Measurements from ENCODE around the gene ME3. TPM values are rescaled to one million over a fixed set of nuclear protein-coding genes. Genes with fewer than 3 reads are reported as not detected.

Gene ME3
- total RNA-seq, 1 donor from 2014 or later = 49.6 TPM

DNA sequence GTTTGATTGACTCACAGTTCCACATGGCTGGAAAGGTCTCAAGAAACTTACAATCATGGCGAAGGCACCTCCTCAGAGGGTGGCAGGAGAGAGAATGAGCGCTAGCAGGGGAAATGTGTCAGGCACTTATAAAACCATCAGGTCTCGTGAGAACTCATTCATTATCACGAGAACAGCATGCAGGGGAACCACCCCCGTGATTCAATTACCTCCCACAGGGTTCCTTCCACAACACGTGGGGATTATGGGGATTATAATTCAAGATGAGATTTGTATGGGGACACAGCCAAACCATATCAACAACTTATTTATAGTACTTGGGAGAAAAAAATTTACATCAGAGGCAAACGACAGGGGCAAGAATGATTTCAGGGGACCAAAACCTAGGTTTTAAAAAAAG lies 3.0 kb downstream of the ME3 start:
- no peak overlapping the region for H3K9ac ChIP-seq
- H3K27ac ChIP-seq = no peak overlapping the region
- H3K4me2 ChIP-seq = peak overlapping the region; percentile 86
- no peaks in the 10 kb centered on the region for H3K9me3 ChIP-seq (ENCODE audit: low read depth)
- H4K20me1 ChIP-seq (ENCODE audit: low read depth) = no peaks in the 10 kb centered on the region
- peaks cover 7% of the 10 kb centered on the region for H3K27me3 ChIP-seq
- H3K4me1 Mint-ChIP-seq = peaks cover 23% of the 10 kb centered on the region
- TF ChIP-seq, protein P1, sequence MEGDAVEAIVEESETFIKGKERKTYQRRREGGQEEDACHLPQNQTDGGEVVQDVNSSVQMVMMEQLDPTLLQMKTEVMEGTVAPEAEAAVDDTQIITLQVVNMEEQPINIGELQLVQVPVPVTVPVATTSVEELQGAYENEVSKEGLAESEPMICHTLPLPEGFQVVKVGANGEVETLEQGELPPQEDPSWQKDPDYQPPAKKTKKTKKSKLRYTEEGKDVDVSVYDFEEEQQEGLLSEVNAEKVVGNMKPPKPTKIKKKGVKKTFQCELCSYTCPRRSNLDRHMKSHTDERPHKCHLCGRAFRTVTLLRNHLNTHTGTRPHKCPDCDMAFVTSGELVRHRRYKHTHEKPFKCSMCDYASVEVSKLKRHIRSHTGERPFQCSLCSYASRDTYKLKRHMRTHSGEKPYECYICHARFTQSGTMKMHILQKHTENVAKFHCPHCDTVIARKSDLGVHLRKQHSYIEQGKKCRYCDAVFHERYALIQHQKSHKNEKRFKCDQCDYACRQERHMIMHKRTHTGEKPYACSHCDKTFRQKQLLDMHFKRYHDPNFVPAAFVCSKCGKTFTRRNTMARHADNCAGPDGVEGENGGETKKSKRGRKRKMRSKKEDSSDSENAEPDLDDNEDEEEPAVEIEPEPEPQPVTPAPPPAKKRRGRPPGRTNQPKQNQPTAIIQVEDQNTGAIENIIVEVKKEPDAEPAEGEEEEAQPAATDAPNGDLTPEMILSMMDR (IDR thresholded peaks at IDR 0.05) = no peak
- TF ChIP-seq EZH2 (IDR thresholded peaks at IDR 0.05) = no peak
- TF ChIP-seq EZH2phosphoT487 (IDR thresholded peaks at IDR 0.05) = no peak
- peaks cover 19% of the 10 kb centered on the region for H3F3A ChIP-seq (ENCODE audit: low read depth)
- H3K9me3 Mint-ChIP-seq = peaks cover 2% of the 10 kb centered on the region
- peaks cover 56% of the 10 kb centered on the region for H3K79me2 ChIP-seq (ENCODE audit: low read depth)
- no peak overlapping the region for H3K27ac Mint-ChIP-seq
- H3K4me3 ChIP-seq = peak overlapping the region; percentile 40
- peaks cover 4% of the 10 kb centered on the region for H3K36me3 ChIP-seq
- H3K36me3 Mint-ChIP-seq = no peaks in the 10 kb centered on the region
- H3K4me3 Mint-ChIP-seq = no peak overlapping the region
- no peak overlapping the region for H2AFZ ChIP-seq (replicated peaks)
- DNase-seq (ENCODE audit: low spot score) = no peak
- peaks cover 46% of the 10 kb centered on the region for H3K4me1 ChIP-seq
- peaks cover 17% of the 10 kb centered on the region for H3K27me3 Mint-ChIP-seq (ENCODE audit: insufficient read depth, low read depth)

DNA sequence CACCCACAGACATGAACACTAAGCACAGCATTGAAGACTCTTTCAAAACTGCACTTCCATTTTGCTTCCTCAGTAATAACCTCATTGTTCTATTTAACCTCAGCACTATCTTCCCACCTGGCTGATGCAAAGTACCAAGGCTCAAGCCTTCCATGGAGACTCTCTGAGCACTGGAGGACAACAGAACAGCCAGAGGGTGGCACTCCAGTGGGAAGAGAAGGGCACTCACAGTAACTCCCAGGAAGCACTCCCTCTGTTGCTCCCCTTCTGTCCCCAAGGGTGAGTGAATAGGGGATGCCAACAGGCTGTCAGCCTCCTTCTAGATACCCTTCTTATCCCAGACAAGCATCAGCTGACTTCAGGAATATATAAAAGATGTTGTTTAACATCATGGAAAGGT lies 3.5 kb downstream of the ME3 start:
- Mint-ChIP-seq H3K27me3 (ENCODE audit: insufficient read depth, low read depth) (peaks cover 17% of the 10 kb centered on the region), H3K4me3 (no peak overlapping the region), H3K4me1 (peaks cover 23% of the 10 kb centered on the region), H3K9me3 (peaks cover 2% of the 10 kb centered on the region), H3K27ac (no peak overlapping the region), H3K36me3 (no peaks in the 10 kb centered on the region)
- H3K9me3 ChIP-seq (ENCODE audit: low read depth) = no peaks in the 10 kb centered on the region
- no peak overlapping the region for H2AFZ ChIP-seq (replicated peaks)
- peaks cover 7% of the 10 kb centered on the region for H3K27me3 ChIP-seq
- no peaks in the 10 kb centered on the region for H4K20me1 ChIP-seq (ENCODE audit: low read depth)
- peaks cover 56% of the 10 kb centered on the region for H3K79me2 ChIP-seq (ENCODE audit: low read depth)
- peaks cover 4% of the 10 kb centered on the region for H3K36me3 ChIP-seq
- no peak overlapping the region for H3K4me3 ChIP-seq
- H3F3A ChIP-seq (ENCODE audit: low read depth) = peaks cover 19% of the 10 kb centered on the region
- peak overlapping the region; percentile 86 for H3K4me2 ChIP-seq
- no peak overlapping the region for H3K9ac ChIP-seq
- peaks cover 43% of the 10 kb centered on the region for H3K4me1 ChIP-seq
- H3K27ac ChIP-seq = no peak overlapping the region
- no peak for DNase-seq (ENCODE audit: low spot score)
- TF ChIP-seq, protein P1 (IDR thresholded peaks at IDR 0.05) = no peak
- no peak for TF ChIP-seq EZH2phosphoT487 (IDR thresholded peaks at IDR 0.05)
- no peak for TF ChIP-seq EZH2 (IDR thresholded peaks at IDR 0.05)

DNA sequence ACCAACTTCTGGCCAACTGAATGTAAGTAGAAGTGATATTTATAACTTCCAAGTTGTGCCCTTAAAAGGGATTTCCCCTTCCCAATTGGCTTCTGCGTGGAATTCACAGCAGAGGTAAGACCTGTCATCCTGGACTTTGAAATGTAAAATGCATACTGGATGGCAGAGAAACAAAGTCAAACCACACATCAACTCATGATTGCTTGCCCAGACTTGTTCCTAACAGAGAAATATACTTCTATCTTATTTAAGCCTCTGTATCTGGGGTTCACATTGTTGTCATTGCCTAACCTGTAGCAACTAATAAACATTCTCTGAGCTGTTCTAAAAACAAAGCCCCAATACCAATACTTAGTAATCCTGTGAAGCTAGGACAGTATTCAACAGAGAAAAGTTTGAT lies 6.2 kb downstream of the ME3 start:
- Mint-ChIP-seq H3K4me3 (no peak overlapping the region), H3K27ac (no peak overlapping the region), H3K36me3 (no peaks in the 10 kb centered on the region), H3K27me3 (ENCODE audit: insufficient read depth, low read depth) (peaks cover 10% of the 10 kb centered on the region), H3K9me3 (no peaks in the 10 kb centered on the region), H3K4me1 (peaks cover 20% of the 10 kb centered on the region)
- TF ChIP-seq EZH2phosphoT487 (IDR thresholded peaks at IDR 0.05) (no peak), EZH2 (IDR thresholded peaks at IDR 0.05) (no peak)
- TF ChIP-seq, protein P1 (IDR thresholded peaks at IDR 0.05) = no peak
- Histone ChIP-seq H3K79me2 (ENCODE audit: low read depth) (peaks cover 49% of the 10 kb centered on the region), H3K4me1 (peaks cover 30% of the 10 kb centered on the region), H3F3A (ENCODE audit: low read depth) (peaks cover 16% of the 10 kb centered on the region), H2AFZ (replicated peaks) (no peak overlapping the region), H3K9me3 (ENCODE audit: low read depth) (no peaks in the 10 kb centered on the region), H4K20me1 (ENCODE audit: low read depth) (no peaks in the 10 kb centered on the region), H3K4me2 (no peak overlapping the region), H3K36me3 (peaks cover 4% of the 10 kb centered on the region), H3K27me3 (peaks cover 6% of the 10 kb centered on the region), H3K4me3 (no peak overlapping the region), H3K27ac (no peak overlapping the region), H3K9ac (no peak overlapping the region)
- DNase-seq (ENCODE audit: low spot score) = no peak

Data from neural progenitor cell (in vitro differentiated cells).